ENCODE data around the gene GIGYF2.

GIGYF2 gene

DNA sequence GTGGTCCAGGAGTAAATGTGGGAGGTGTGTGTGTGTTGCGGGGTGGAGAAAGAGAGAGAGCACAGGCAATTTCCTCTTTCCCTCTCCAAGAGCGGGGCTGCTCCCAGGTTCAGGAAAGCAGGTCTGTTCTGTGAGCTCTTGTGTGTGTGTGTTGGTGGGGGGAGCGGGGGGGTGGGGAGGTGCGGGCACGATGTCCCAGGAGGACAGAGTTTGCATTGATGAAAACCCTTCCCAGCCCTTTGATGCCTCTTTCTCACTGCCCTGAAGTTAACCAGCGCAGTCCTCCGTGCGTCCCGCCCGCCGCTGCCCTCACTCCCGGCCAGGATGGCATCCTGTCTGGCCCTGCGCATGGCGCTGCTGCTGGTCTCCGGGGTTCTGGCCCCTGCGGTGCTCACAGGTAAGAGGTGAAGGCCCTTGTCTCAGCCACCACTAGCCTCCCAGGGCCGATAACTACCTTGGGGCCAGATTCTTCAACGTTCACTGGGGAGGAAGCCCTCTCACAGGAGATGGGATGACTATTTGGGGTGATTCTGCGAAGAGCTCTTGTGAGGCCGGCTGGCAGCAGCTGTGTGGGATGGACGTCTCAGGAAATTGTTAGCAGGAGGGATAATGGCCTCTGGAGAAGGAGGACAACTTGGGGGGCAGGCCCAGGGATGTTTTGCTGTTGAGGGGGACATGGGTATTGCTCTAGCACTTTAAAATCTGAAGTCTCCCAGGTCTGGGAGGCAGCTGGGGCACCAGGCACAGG lies 173.1 kb downstream of the GIGYF2 start, which contains the start of gene SNORC:
Gene SNORC (plus strand): TSS at position 247 of the 748 bp plus-strand sequence. CDS start 78 bp downstream, at position 325.
- H3K4me1 ChIP-seq (ENCODE audit: insufficient read depth, insufficient read length): peaks cover 15% of the 10 kb centered on the region
- no peak for DNase-seq (ENCODE audit: low read depth, low spot score)
- TF ChIP-seq ZNF274 (IDR thresholded peaks at IDR 0.05; ENCODE audit: low read depth, low read length) (no peak), YY1 (IDR thresholded peaks at IDR 0.05; ENCODE audit: insufficient read depth, insufficient read length) (no peak), SUZ12 (IDR thresholded peaks at IDR 0.05; ENCODE audit: extremely low read depth, insufficient read depth, insufficient read length) (no peak)
- no peaks in the 10 kb centered on the region for H3K36me3 ChIP-seq (ENCODE audit: insufficient read depth, insufficient read length, low read length)
- H3K27me3 ChIP-seq (ENCODE audit: insufficient read depth, insufficient read length): peaks cover 9% of the 10 kb centered on the region
- no peak within 1 kb of the TSS for H3K9ac ChIP-seq (ENCODE audit: insufficient read length, low read depth)
- no peak within 1 kb of the TSS for H3K4me3 ChIP-seq (ENCODE audit: insufficient read length, low read depth)
- H3K9me3 ChIP-seq (ENCODE audit: insufficient read depth, low read length): no peaks in the 10 kb centered on the region

DNA sequence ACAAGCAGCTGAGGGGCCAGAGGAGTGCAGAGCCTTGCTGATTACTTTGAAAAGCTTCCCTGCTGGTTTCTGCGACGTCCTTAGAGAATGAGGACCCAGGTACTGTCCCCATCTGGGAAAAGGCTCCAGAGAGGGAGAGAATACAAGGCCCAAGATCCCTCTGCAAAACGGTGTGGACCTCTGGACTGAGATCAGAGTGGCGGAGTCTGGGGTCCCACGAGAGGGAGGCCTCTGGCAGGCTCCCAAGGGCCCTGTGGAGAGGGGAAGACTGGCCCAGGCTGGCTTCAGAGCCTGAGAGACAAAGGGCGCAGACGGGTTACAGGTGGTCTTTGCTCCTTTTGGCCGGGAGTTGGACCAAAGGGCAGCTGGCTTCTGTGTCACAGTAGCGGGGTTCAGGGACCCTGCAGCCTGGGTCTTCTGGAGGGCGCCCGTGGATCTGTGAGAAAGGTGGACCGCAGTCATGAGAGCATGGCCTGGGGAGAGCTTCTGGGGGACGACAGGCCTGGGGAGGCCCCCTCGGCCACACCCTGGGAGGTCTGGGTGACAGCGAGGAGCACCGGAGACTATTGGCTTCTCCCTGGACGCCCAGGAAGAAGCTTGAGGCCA lies 173.7 kb downstream of the GIGYF2 start:
- TF ChIP-seq ZNF274 (IDR thresholded peaks at IDR 0.05; ENCODE audit: low read depth, low read length) (no peak), YY1 (IDR thresholded peaks at IDR 0.05; ENCODE audit: insufficient read depth, insufficient read length) (no peak), SUZ12 (IDR thresholded peaks at IDR 0.05; ENCODE audit: extremely low read depth, insufficient read depth, insufficient read length) (no peak)
- H3K4me3 ChIP-seq (ENCODE audit: insufficient read length, low read depth): no peak overlapping the region
- H3K9me3 ChIP-seq (ENCODE audit: insufficient read depth, low read length): no peaks in the 10 kb centered on the region
- H3K36me3 ChIP-seq (ENCODE audit: insufficient read depth, insufficient read length, low read length): no peaks in the 10 kb centered on the region
- DNase-seq (ENCODE audit: low read depth, low spot score): no peak
- H3K9ac ChIP-seq (ENCODE audit: insufficient read length, low read depth): no peak overlapping the region
- H3K27me3 ChIP-seq (ENCODE audit: insufficient read depth, insufficient read length): peaks cover 16% of the 10 kb centered on the region
- H3K4me1 ChIP-seq (ENCODE audit: insufficient read depth, insufficient read length): peaks cover 18% of the 10 kb centered on the region

DNA sequence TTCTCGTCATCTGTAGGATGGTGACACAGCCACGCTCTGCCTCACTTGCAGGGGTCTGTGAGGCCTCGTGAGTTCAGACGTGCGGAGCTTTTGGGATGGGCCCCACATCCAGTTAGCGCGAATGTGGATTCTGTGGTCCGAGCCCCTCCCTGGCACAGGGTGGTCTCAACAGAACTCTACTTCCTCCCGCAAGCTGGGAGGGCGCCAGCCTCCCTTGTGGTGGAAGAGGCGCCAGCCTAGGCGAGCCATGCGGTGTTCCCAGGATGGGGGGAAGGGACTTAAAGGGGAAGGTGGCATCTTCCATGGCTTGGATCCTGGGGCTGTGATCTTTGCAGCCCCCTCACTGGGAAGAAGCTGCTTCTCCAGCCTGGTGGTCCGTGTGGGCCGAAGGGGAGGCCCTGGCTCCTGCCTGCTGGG lies 174.3 kb downstream of the GIGYF2 start:
- TF ChIP-seq YY1 (IDR thresholded peaks at IDR 0.05; ENCODE audit: insufficient read depth, insufficient read length): no peak
- TF ChIP-seq SUZ12 (IDR thresholded peaks at IDR 0.05; ENCODE audit: extremely low read depth, insufficient read depth, insufficient read length): no peak
- TF ChIP-seq ZNF274 (IDR thresholded peaks at IDR 0.05; ENCODE audit: low read depth, low read length): no peak
- Histone ChIP-seq H3K4me1 (ENCODE audit: insufficient read depth, insufficient read length) (peaks cover 18% of the 10 kb centered on the region), H3K9ac (ENCODE audit: insufficient read length, low read depth) (no peak overlapping the region), H3K4me3 (ENCODE audit: insufficient read length, low read depth) (no peak overlapping the region), H3K9me3 (ENCODE audit: insufficient read depth, low read length) (no peaks in the 10 kb centered on the region), H3K27me3 (ENCODE audit: insufficient read depth, insufficient read length) (peaks cover 21% of the 10 kb centered on the region), H3K36me3 (ENCODE audit: insufficient read depth, insufficient read length, low read length) (no peaks in the 10 kb centered on the region)
- DNase-seq (ENCODE audit: low read depth, low spot score): no peak

DNA sequence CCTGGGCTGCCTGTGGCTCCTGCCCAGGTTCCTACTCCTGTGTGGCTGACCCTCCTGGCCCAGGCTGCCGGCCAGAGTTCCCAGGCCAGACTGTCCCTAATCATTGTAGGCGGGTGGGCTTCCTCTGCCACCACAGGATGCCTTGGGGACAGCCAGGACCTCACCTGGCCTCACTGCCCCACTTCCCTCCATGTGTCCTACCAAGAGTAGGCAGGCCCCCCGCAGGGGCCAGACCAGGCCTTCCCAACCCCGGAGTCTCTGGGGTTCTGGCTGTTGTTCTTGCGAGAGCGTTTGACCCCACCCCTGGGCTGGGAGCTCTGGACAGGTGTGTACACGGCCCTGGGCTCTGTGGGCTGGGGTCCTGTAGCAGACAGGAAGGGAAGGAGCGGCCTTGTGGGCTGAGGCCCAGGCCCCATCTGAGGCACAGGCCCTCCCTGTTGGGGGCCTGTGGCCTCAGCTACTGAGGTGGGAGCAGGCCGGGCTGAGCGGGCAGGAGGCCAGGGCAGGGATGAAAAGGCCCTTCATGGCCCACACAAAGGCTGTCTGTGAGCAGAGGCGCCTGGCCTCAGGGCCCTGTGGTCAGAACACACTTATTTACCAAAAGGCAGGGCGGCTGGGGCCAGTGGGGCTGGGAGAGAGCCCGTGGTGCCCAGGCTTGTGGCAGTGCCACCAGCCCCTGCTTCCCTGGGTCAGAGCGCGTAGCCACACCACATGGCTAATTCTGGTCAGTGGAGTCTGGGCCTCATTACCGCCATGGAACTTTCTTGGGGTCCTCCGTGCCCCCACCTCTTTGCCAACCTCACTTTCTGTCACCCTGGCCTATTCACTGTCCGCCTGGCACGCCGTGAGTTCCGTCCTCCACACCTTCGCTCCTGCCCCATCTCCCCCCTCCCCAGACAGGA lies 175.0 kb downstream of the GIGYF2 start:
- no peaks in the 10 kb centered on the region for H3K9me3 ChIP-seq (ENCODE audit: insufficient read depth, low read length)
- peaks cover 19% of the 10 kb centered on the region for H3K4me1 ChIP-seq (ENCODE audit: insufficient read depth, insufficient read length)
- H3K36me3 ChIP-seq (ENCODE audit: insufficient read depth, insufficient read length, low read length): no peaks in the 10 kb centered on the region
- TF ChIP-seq SUZ12 (IDR thresholded peaks at IDR 0.05; ENCODE audit: extremely low read depth, insufficient read depth, insufficient read length): no peak
- TF ChIP-seq YY1 (IDR thresholded peaks at IDR 0.05; ENCODE audit: insufficient read depth, insufficient read length): no peak
- TF ChIP-seq ZNF274 (IDR thresholded peaks at IDR 0.05; ENCODE audit: low read depth, low read length): no peak
- DNase-seq (ENCODE audit: low read depth, low spot score): no peak
- no peak overlapping the region for H3K9ac ChIP-seq (ENCODE audit: insufficient read length, low read depth)
- H3K4me3 ChIP-seq (ENCODE audit: insufficient read length, low read depth): no peak overlapping the region
- H3K27me3 ChIP-seq (ENCODE audit: insufficient read depth, insufficient read length): peaks cover 27% of the 10 kb centered on the region

DNA sequence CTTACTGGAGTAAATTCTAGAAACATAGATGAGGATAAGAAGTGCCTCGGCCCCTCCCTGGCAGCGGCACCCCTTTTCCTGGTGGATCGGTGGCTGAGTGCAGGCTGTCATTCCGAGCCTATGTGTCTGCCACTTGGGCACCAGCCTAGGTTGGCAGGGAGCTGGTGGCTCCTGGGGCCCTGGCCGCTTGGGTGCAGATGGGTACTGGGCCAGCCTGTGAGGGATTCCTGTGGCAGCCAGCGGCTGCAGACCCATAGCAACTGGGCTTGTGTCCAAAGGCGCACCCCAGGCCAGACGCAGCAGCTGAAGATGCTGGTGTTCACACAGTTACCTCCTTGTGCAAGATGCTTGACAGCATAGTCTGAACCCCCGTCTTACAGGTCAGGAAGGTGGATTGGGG lies 175.7 kb downstream of the GIGYF2 start:
- Histone ChIP-seq H3K4me3 (ENCODE audit: insufficient read length, low read depth) (no peak overlapping the region), H3K9me3 (ENCODE audit: insufficient read depth, low read length) (no peaks in the 10 kb centered on the region), H3K36me3 (ENCODE audit: insufficient read depth, insufficient read length, low read length) (no peaks in the 10 kb centered on the region), H3K4me1 (ENCODE audit: insufficient read depth, insufficient read length) (peaks cover 23% of the 10 kb centered on the region), H3K27me3 (ENCODE audit: insufficient read depth, insufficient read length) (peaks cover 35% of the 10 kb centered on the region), H3K9ac (ENCODE audit: insufficient read length, low read depth) (peak overlapping the region; percentile 5)
- TF ChIP-seq ZNF274 (IDR thresholded peaks at IDR 0.05; ENCODE audit: low read depth, low read length): no peak
- no peak for TF ChIP-seq SUZ12 (IDR thresholded peaks at IDR 0.05; ENCODE audit: extremely low read depth, insufficient read depth, insufficient read length)
- no peak for TF ChIP-seq YY1 (IDR thresholded peaks at IDR 0.05; ENCODE audit: insufficient read depth, insufficient read length)
- no peak for DNase-seq (ENCODE audit: low read depth, low spot score)

DNA sequence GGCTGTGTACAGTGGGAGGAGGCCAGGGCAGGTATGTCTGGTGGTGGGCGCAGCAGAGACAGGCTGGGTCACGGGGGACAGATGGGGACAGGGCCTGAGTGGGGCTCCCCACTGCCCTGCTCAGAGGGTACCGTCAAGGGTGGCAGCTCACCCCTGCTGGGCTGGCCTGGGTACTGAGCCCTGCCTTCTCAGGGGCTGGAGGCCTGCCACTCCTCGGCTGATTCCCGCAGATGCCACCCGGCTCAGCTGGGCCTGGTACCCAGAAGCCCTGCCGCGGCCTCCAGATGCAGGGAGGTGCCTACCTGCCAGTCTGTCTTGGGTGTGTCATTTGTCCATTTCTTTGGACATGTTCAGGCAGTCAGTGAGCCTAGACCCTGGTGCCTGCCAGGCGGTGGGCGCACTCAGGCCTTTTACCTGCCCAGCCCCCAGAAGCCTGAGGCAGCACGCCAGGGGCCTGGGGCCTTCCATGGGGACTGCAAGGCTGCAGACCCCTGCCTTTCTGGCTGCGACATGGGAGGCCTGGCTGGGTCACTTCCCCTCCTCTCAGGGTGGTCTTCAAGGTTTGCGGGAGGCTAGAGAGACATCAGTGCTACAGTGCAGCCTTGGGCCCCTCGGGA lies 176.3 kb downstream of the GIGYF2 start:
- no peaks in the 10 kb centered on the region for H3K9me3 ChIP-seq (ENCODE audit: insufficient read depth, low read length)
- no peak for TF ChIP-seq ZNF274 (IDR thresholded peaks at IDR 0.05; ENCODE audit: low read depth, low read length)
- no peak for TF ChIP-seq YY1 (IDR thresholded peaks at IDR 0.05; ENCODE audit: insufficient read depth, insufficient read length)
- peaks cover 40% of the 10 kb centered on the region for H3K27me3 ChIP-seq (ENCODE audit: insufficient read depth, insufficient read length)
- H3K9ac ChIP-seq (ENCODE audit: insufficient read length, low read depth): no peak overlapping the region
- peaks cover 23% of the 10 kb centered on the region for H3K4me1 ChIP-seq (ENCODE audit: insufficient read depth, insufficient read length)
- no peak overlapping the region for H3K4me3 ChIP-seq (ENCODE audit: insufficient read length, low read depth)
- no peak for DNase-seq (ENCODE audit: low read depth, low spot score)
- no peaks in the 10 kb centered on the region for H3K36me3 ChIP-seq (ENCODE audit: insufficient read depth, insufficient read length, low read length)
